Measurements from ENCODE around the gene ZMYND11. TPM values are rescaled to one million over a fixed set of nuclear protein-coding genes. Genes with fewer than 3 reads are reported as not detected.
"Not testable (repeated sequence)": the region's sequence is repeated elsewhere in the genome, so short reads cannot be mapped to it uniquely, and the experiment has no call there.

ZMYND11 gene
- total RNA-seq, 1 experiment from 2014 or later, result 88.5 TPM

GRCh38 chr10:137606-138005 is 2.4 kb downstream of the ZMYND11 start:
- H3K9me3 ChIP-seq (replicated peaks), result no peaks in the 10 kb centered on the region
- H3K27me3 ChIP-seq (replicated peaks), result no peaks in the 10 kb centered on the region
- peaks cover 9% of the 10 kb centered on the region for H3K36me3 ChIP-seq
- peak in 1 of 2 experiments; percentile 12 for DNase-seq (ENCODE audit: low read depth in 1 of 2, low spot score in 2 of 2)
- H3K4me1 ChIP-seq (replicated peaks), result peaks cover 30% of the 10 kb centered on the region
- no peak overlapping the region for H3K27ac ChIP-seq
- no peak overlapping the region for H3K4me3 ChIP-seq

GRCh38 chr10:142371-142770 is 7.1 kb downstream of the ZMYND11 start:
- no peak for DNase-seq (ENCODE audit: low read depth in 1 of 2, low spot score in 2 of 2)
- Histone ChIP-seq H3K4me1 (replicated peaks) (peaks cover 14% of the 10 kb centered on the region), H3K36me3 (no peaks in the 10 kb centered on the region), H3K27ac (no peak overlapping the region), H3K27me3 (replicated peaks) (no peaks in the 10 kb centered on the region), H3K4me3 (no peak overlapping the region), H3K9me3 (replicated peaks) (no peaks in the 10 kb centered on the region)

GRCh38 chr10:152915-153314 is 17.7 kb downstream of the ZMYND11 start:
- Histone ChIP-seq H3K4me3 (no peak overlapping the region), H3K4me1 (replicated peaks) (no peaks in the 10 kb centered on the region), H3K27ac (no peak overlapping the region), H3K36me3 (peaks cover 9% of the 10 kb centered on the region), H3K9me3 (replicated peaks) (no peaks in the 10 kb centered on the region), H3K27me3 (replicated peaks) (no peaks in the 10 kb centered on the region)
- DNase-seq (ENCODE audit: low read depth in 1 of 2, low spot score in 2 of 2), result no peak

GRCh38 chr10:154348-154747 is 19.1 kb downstream of the ZMYND11 start:
- H3K9me3 ChIP-seq (replicated peaks), result no peaks in the 10 kb centered on the region
- no peaks in the 10 kb centered on the region for H3K4me1 ChIP-seq (replicated peaks)
- H3K4me3 ChIP-seq, result no peak overlapping the region
- H3K27ac ChIP-seq, result no peak overlapping the region
- H3K27me3 ChIP-seq (replicated peaks), result no peaks in the 10 kb centered on the region
- DNase-seq (ENCODE audit: low read depth in 1 of 2, low spot score in 2 of 2), result no peak
- H3K36me3 ChIP-seq, result peaks cover 9% of the 10 kb centered on the region

- DNase-seq (ENCODE audit: low read depth in 1 of 2, low spot score in 2 of 2), result no peak
- Histone ChIP-seq H3K36me3 (no peaks in the 10 kb centered on the region), H3K27me3 (replicated peaks) (no peaks in the 10 kb centered on the region), H3K4me1 (replicated peaks) (no peaks in the 10 kb centered on the region), H3K27ac (no peak overlapping the region), H3K9me3 (replicated peaks) (no peaks in the 10 kb centered on the region), H3K4me3 (no peak overlapping the region)
Observed at GRCh38 chr10:167383-167782, 32.1 kb downstream of the ZMYND11 start.

GRCh38 chr10:173741-174140 is 38.5 kb downstream of the ZMYND11 start:
- H3K36me3 ChIP-seq, result 0 out of 2 replicates have a peak, but pooled peaks cover 4% of the 10 kb centered on the region
- H3K27me3 ChIP-seq (replicated peaks), result peaks cover 3% of the 10 kb centered on the region; the same call in 1 of the 2 replicates
- no peaks in the 10 kb centered on the region; the same call in 1 of the 2 replicates for H3K9me3 ChIP-seq (replicated peaks)
- H3K4me1 ChIP-seq (replicated peaks), result 0 out of 2 replicates have a peak, but pooled peaks cover 2% of the 10 kb centered on the region
- H3K4me3 ChIP-seq, result no peak overlapping the region
- no peak for DNase-seq (ENCODE audit: low read depth in 1 of 2, low spot score in 2 of 2)
- no peak overlapping the region for H3K27ac ChIP-seq

GRCh38 chr10:176677-177076 is 41.4 kb downstream of the ZMYND11 start:
- DNase-seq (ENCODE audit: low read depth in 1 of 2, low spot score in 2 of 2), result no peak
- H3K27me3 ChIP-seq (replicated peaks), result peaks cover 3% of the 10 kb centered on the region; the same call in 1 of the 2 replicates
- H3K4me1 ChIP-seq (replicated peaks), result 0 out of 2 replicates have a peak, but pooled peaks cover 4% of the 10 kb centered on the region
- H3K27ac ChIP-seq, result no peak overlapping the region
- H3K4me3 ChIP-seq, result no peak overlapping the region
- H3K9me3 ChIP-seq (replicated peaks), result no peaks in the 10 kb centered on the region; the same call in 1 of the 2 replicates
- peaks cover 4% of the 10 kb centered on the region; the same call in 1 of the 2 replicates for H3K36me3 ChIP-seq

GRCh38 chr10:178208-178607 is 43.0 kb downstream of the ZMYND11 start:
- Histone ChIP-seq H3K4me3 (no peak overlapping the region), H3K27ac (no peak overlapping the region), H3K9me3 (replicated peaks) (no peaks in the 10 kb centered on the region; the same call in 1 of the 2 replicates), H3K27me3 (replicated peaks) (peaks cover 3% of the 10 kb centered on the region; the same call in 1 of the 2 replicates), H3K4me1 (replicated peaks) (peaks cover 15% of the 10 kb centered on the region), H3K36me3 (peaks cover 8% of the 10 kb centered on the region)
- DNase-seq (ENCODE audit: low read depth in 1 of 2, low spot score in 2 of 2), result no peak

- H3K9me3 ChIP-seq (replicated peaks), result no peaks in the 10 kb centered on the region; the same call in 1 of the 2 replicates
- DNase-seq (ENCODE audit: low read depth in 1 of 2, low spot score in 2 of 2), result no peak
- H3K27me3 ChIP-seq (replicated peaks), result peaks cover 3% of the 10 kb centered on the region; the same call in 1 of the 2 replicates
- H3K36me3 ChIP-seq, result peaks cover 13% of the 10 kb centered on the region
- peaks cover 15% of the 10 kb centered on the region for H3K4me1 ChIP-seq (replicated peaks)
- H3K4me3 ChIP-seq, result no peak overlapping the region
- H3K27ac ChIP-seq, result no peak overlapping the region
Observed at GRCh38 chr10:178723-179122, 43.5 kb downstream of the ZMYND11 start.

GRCh38 chr10:182441-183201 is 47.4 kb downstream of the ZMYND11 start:
- Histone ChIP-seq H3K4me3 (no peak overlapping the region), H3K9me3 (replicated peaks) (no peaks in the 10 kb centered on the region), H3K27ac (no peak overlapping the region), H3K36me3 (peaks cover 22% of the 10 kb centered on the region), H3K4me1 (replicated peaks) (peaks cover 22% of the 10 kb centered on the region), H3K27me3 (replicated peaks) (no peaks in the 10 kb centered on the region)
- peak in 1 of 2 experiments; percentile 41 for DNase-seq (ENCODE audit: low read depth in 1 of 2, low spot score in 2 of 2)

GRCh38 chr10:184174-184573 is 48.9 kb downstream of the ZMYND11 start:
- H3K27me3 ChIP-seq (replicated peaks), result no peaks in the 10 kb centered on the region
- H3K4me1 ChIP-seq (replicated peaks), result peaks cover 26% of the 10 kb centered on the region
- H3K27ac ChIP-seq, result no peak overlapping the region
- no peak overlapping the region for H3K4me3 ChIP-seq
- H3K9me3 ChIP-seq (replicated peaks), result no peaks in the 10 kb centered on the region
- peaks cover 24% of the 10 kb centered on the region for H3K36me3 ChIP-seq
- no peak for DNase-seq (ENCODE audit: low read depth in 1 of 2, low spot score in 2 of 2)

GRCh38 chr10:184911-185310 is 49.7 kb downstream of the ZMYND11 start:
- no peak overlapping the region for H3K27ac ChIP-seq
- H3K9me3 ChIP-seq (replicated peaks), result no peaks in the 10 kb centered on the region
- peaks cover 28% of the 10 kb centered on the region for H3K36me3 ChIP-seq
- DNase-seq (ENCODE audit: low read depth in 1 of 2, low spot score in 2 of 2), result no peak
- no peak overlapping the region for H3K4me3 ChIP-seq
- peaks cover 26% of the 10 kb centered on the region for H3K4me1 ChIP-seq (replicated peaks)
- H3K27me3 ChIP-seq (replicated peaks), result no peaks in the 10 kb centered on the region

GRCh38 chr10:185571-185970 is 50.3 kb downstream of the ZMYND11 start:
- Histone ChIP-seq H3K4me1 (replicated peaks) (peaks cover 26% of the 10 kb centered on the region), H3K36me3 (peaks cover 28% of the 10 kb centered on the region)
- not testable (repeated sequence) for H3K27ac ChIP-seq; H3K27me3 ChIP-seq (replicated peaks); H3K4me3 ChIP-seq; H3K9me3 ChIP-seq (replicated peaks); DNase-seq (ENCODE audit: low read depth in 1 of 2, low spot score in 2 of 2)

- no peaks in the 10 kb centered on the region for H3K27me3 ChIP-seq (replicated peaks)
- peaks cover 36% of the 10 kb centered on the region for H3K36me3 ChIP-seq
- H3K4me1 ChIP-seq (replicated peaks), result peaks cover 25% of the 10 kb centered on the region
- H3K4me3 ChIP-seq, result no peak overlapping the region
- H3K27ac ChIP-seq, result no peak overlapping the region
- H3K9me3 ChIP-seq (replicated peaks), result no peaks in the 10 kb centered on the region
- DNase-seq (ENCODE audit: low read depth in 1 of 2, low spot score in 2 of 2), result no peak
Observed at GRCh38 chr10:186911-187310, 51.7 kb downstream of the ZMYND11 start.

Measured in SJSA1 (cell line).